Stomach (tissue), 9 donors: Measurements from ENCODE around the gene ART1. TPM values are rescaled to one million over a fixed set of nuclear protein-coding genes. Genes with fewer than 3 reads are reported as not detected.

Experiments
- DNase-seq, 2 donors: peaks; one replicate each; pipeline versions ENCODE4 v3.0.0 to v3.0.0-alpha.2; 2013 to 2019
- H3K27ac ChIP-seq, 5 donors: fragments of 200-600 bp in 4 of 5; sonication (generic) in 4 of 5; one replicate each; pipeline ENCODE4 v1.5.1; 2013 to 2019; ENCODE audit warnings: mild to moderate bottlenecking in 1 of 5, moderate library complexity in 1 of 5
- H3K27me3 ChIP-seq, 3 donors: fragments of 200-600 bp; sonication (generic); one replicate each; pipeline ENCODE4 v1.5.1; 2017 to 2019; ENCODE audit warnings: mixed run types in 1 of 3
- H3K36me3 ChIP-seq, 4 donors: fragments of 200-600 bp; sonication (generic); 1 replicate in 3 of 4; 2 replicates in 1 of 4; pipeline ENCODE4 v1.5.1; 2016 to 2019
- H3K4me1 ChIP-seq, 4 donors: fragments of 200-600 bp; sonication (generic); one replicate each; pipeline ENCODE4 v1.5.1; 2016 to 2019
- H3K4me3 ChIP-seq, 4 donors: fragments of 200-600 bp; sonication (generic) in 3 of 4; one replicate each; pipeline ENCODE4 v1.5.1; 2016 to 2019; ENCODE audit warnings: mild to moderate bottlenecking in 1 of 4
- H3K9me3 ChIP-seq, 4 donors: fragments of 200-600 bp; sonication (generic); one replicate each; pipeline ENCODE4 v1.5.1; 2016 to 2019
- CTCF ChIP-seq, 7 experiments: fragments of 450-650 bp in 4 of 7; fragments of 200-600 bp in 3 of 7; sonication (generic) in 3 of 7; IDR thresholded peaks; one replicate each; pipeline ENCODE4 v1.5.1; 2016 to 2019; ENCODE audit warnings: antibody characterized with exemption in 7 of 7, control low read depth in 2 of 7, mild to moderate bottlenecking in 1 of 7
- EP300 ChIP-seq: sonication (generic); formaldehyde crosslinking; IDR thresholded peaks from one replicate; pipeline ENCODE4 v1.6.1; 2017; ENCODE audit warnings: antibody characterized with exemption
- POLR2A ChIP-seq, 4 donors: fragments of 450-650 bp; IDR thresholded peaks; one replicate each; pipeline ENCODE4 v1.6.1; 2016; ENCODE audit warnings: antibody characterized with exemption in 4 of 4, control low read depth in 2 of 4, mild to moderate bottlenecking in 1 of 4, moderate library complexity in 1 of 4
- POLR2AphosphoS5 ChIP-seq, 3 donors: sonication (generic); formaldehyde crosslinking; IDR thresholded peaks; one replicate each; pipeline ENCODE4 v1.6.1; 2016; ENCODE audit warnings: antibody characterized with exemption in 3 of 3
- WGBS, 5 donors: extraction: QIAGEN DNeasy Blood & Tissue Kit in 3 of 5; methylation state at CpG; one replicate each; pipeline versions ENCODE4 v1.1.5 to v1.1.7; 2013 to 2018; 5-methylcytosine and 5-hydroxymethylcytosine counted together
- intact Hi-C: fragments of 100-400 bp; cut with DNase I; formaldehyde crosslinking; loops from one replicate; pipeline ENCODE4 v1.15.1; 2023; ENCODE audit warnings: low total_unique reads
- polyA plus RNA-seq, 3 donors: library from polyadenylated mRNA; stranded (reverse); fragments of 200-250 nt; gene quantifications; one replicate each; pipeline ENCODE4 v1.2.3, GENCODE V29; 2013
- total RNA-seq, 5 donors: library from RNA; depleted of rRNA; stranded (reverse); fragments of >200 nt; gene quantifications; one replicate each; pipeline versions ENCODE4 v1.1.0 to v1.2.3, GENCODE V29; 2014 to 2016
- donor health status: healthy with polysubstance abuse.
- donor health status: Bipolar disorder and iron deficiency.
- donor health status: healthy.

The ART1 gene
- total and polyA plus RNA-seq, 8 donors: not detected

GRCh38 chr11:3613998-3614741 is 30.8 kb upstream of the ART1 start:
- Histone ChIP-seq H3K4me3 (no peak overlapping the region), H3K9me3 (peaks cover 0 to 7% (median 0%) of the 10 kb centered on the region in 4 donors), H3K4me1 (no peaks in the 10 kb centered on the region), H3K27me3 (no peaks in the 10 kb centered on the region), H3K36me3 (no peaks in the 10 kb centered on the region), H3K27ac (no peak overlapping the region)
- DNase-seq: no peak
- no peak for TF ChIP-seq POLR2AphosphoS5 (IDR thresholded peaks at IDR 0.05)
- 56 to 69% (median 65%) methylated on average over 10 of the region's 10 CpGs for WGBS, 5 donors
- intact Hi-C loops: no loop called here

- Histone ChIP-seq H3K27me3 (no peaks in the 10 kb centered on the region), H3K27ac (no peak overlapping the region), H3K4me3 (no peak overlapping the region), H3K36me3 (no peaks in the 10 kb centered on the region), H3K9me3 (peaks cover 0 to 7% (median 0%) of the 10 kb centered on the region in 4 donors), H3K4me1 (no peaks in the 10 kb centered on the region)
- TF ChIP-seq EP300 (no peak), POLR2A (IDR thresholded peaks at IDR 0.05) (no peak)
- intact Hi-C loops: no loop called here
- DNase-seq: peak in 1 of 2 donors; percentile 16
- WGBS, 5 donors: 37 to 63% (median 47%) methylated on average over 5 of the region's 5 CpGs
These were observed 30.2 kb upstream of the ART1 start for GRCh38 chr11:3614742-3615171.

GRCh38 chr11:3615998-3616397 is 28.9 kb upstream of the ART1 start:
- no peak for DNase-seq
- WGBS, 5 donors: 84 to 93% (median 86%) methylated on average over 6 of the region's 6 CpGs

GRCh38 chr11:3616721-3617460 is 28.0 kb upstream of the ART1 start:
- Histone ChIP-seq H3K27ac (no peak overlapping the region), H3K36me3 (no peaks in the 10 kb centered on the region), H3K4me1 (no peaks in the 10 kb centered on the region), H3K4me3 (no peak overlapping the region), H3K27me3 (no peaks in the 10 kb centered on the region), H3K9me3 (peaks cover 0 to 7% (median 0%) of the 10 kb centered on the region in 4 donors)
- intact Hi-C loops: no loop called here
- peak in 1 of 2 donors; percentile 19 for DNase-seq
- TF ChIP-seq EP300 (no peak), POLR2A (IDR thresholded peaks at IDR 0.05) (no peak), POLR2AphosphoS5 (IDR thresholded peaks at IDR 0.05) (no peak), CTCF (IDR thresholded peaks at IDR 0.05) (no peak)
- WGBS, 5 donors: 71 to 79% (median 78%) methylated on average over 15 to 25 of the region's 25 CpGs

More at GRCh38 chr11:3615998-3616397, 28.9 kb upstream of the ART1 start:
- Histone ChIP-seq H3K36me3 (no peaks in the 10 kb centered on the region), H3K4me3 (no peak overlapping the region), H3K27ac (no peak overlapping the region), H3K27me3 (no peaks in the 10 kb centered on the region), H3K4me1 (no peaks in the 10 kb centered on the region), H3K9me3 (peaks cover 0 to 7% (median 0%) of the 10 kb centered on the region in 4 donors)
- intact Hi-C loops: no loop called here
- TF ChIP-seq POLR2AphosphoS5 (IDR thresholded peaks at IDR 0.05) (no peak), EP300 (no peak), POLR2A (IDR thresholded peaks at IDR 0.05) (no peak), CTCF (IDR thresholded peaks at IDR 0.05) (no peak)

GRCh38 chr11:3617990-3618389 is 26.9 kb upstream of the ART1 start:
- peak in 1 of 2 donors; percentile 1 for DNase-seq
- intact Hi-C loops: no loop called here
- Histone ChIP-seq H3K27ac (no peak overlapping the region), H3K4me3 (no peak overlapping the region), H3K36me3 (no peaks in the 10 kb centered on the region), H3K9me3 (no peaks in the 10 kb centered on the region), H3K27me3 (no peaks in the 10 kb centered on the region), H3K4me1 (no peaks in the 10 kb centered on the region)
- WGBS, 5 donors: 66 to 80% (median 78%) methylated on average over 8 of the region's 8 CpGs
- TF ChIP-seq POLR2AphosphoS5 (IDR thresholded peaks at IDR 0.05) (no peak), EP300 (no peak), CTCF (IDR thresholded peaks at IDR 0.05) (no peak)
